Measurements from ENCODE around the gene SUMO2. TPM values are rescaled to one million over a fixed set of nuclear protein-coding genes. Genes with fewer than 3 reads are reported as not detected.
A peak's percentile ranks its signal among the peaks of the same experiment; 100 is the strongest.
"Not testable (repeated sequence)": the region's sequence is repeated elsewhere in the genome, so short reads cannot be mapped to it uniquely, and the experiment has no call there.

SUMO2 gene
- total RNA-seq, 1 experiment from 2014 or later: 119 TPM

GRCh38 chr17:75181608-75182318, 996 bp downstream of the SUMO2 start:
- DNase-seq (ENCODE audit: low read depth): no peak

- no peak for DNase-seq (ENCODE audit: low read depth)
Measured at GRCh38 chr17:75181110-75181509, 1.6 kb downstream of the SUMO2 start.

- DNase-seq (ENCODE audit: low read depth): no peak
Measured at GRCh38 chr17:75178453-75178852, 4.3 kb downstream of the SUMO2 start.

GRCh38 chr17:75176625-75177024, 6.1 kb downstream of the SUMO2 start:
- no peak for DNase-seq (ENCODE audit: low read depth)

- no peak for DNase-seq (ENCODE audit: low read depth)
Measured at GRCh38 chr17:75174996-75175395, 7.8 kb downstream of the SUMO2 start.

GRCh38 chr17:75173526-75173925, 9.2 kb downstream of the SUMO2 start:
- DNase-seq (ENCODE audit: low read depth): no peak

- DNase-seq (ENCODE audit: low read depth): no peak
Measured at GRCh38 chr17:75168998-75169397, 13.8 kb downstream of the SUMO2 start.

- not testable (repeated sequence) for DNase-seq (ENCODE audit: low read depth)
Measured at GRCh38 chr17:75164606-75165005, 18.2 kb downstream of the SUMO2 start.

- no peak for DNase-seq (ENCODE audit: low read depth)
Measured at GRCh38 chr17:75163074-75163473, 19.7 kb downstream of the SUMO2 start.

GRCh38 chr17:75160211-75160610, 22.5 kb downstream of the SUMO2 start:
- no peak for DNase-seq (ENCODE audit: low read depth)

- DNase-seq (ENCODE audit: low read depth): peak; percentile 83
Measured at GRCh38 chr17:75159196-75160031, 23.3 kb downstream of the SUMO2 start.

GRCh38 chr17:75158480-75158879, 24.3 kb downstream of the SUMO2 start:
- DNase-seq (ENCODE audit: low read depth): peak; percentile 35

GRCh38 chr17:75155191-75155601, 27.6 kb downstream of the SUMO2 start:
- DNase-seq (ENCODE audit: low read depth): no peak

- DNase-seq (ENCODE audit: low read depth): peak; percentile 99
Measured at GRCh38 chr17:75154195-75155106, 28.3 kb downstream of the SUMO2 start, which contains the start of gene JPT1. JPT1 (minus strand) TSS chr17:75154512; CDS start chr17:75154397, 115 bp downstream.

GRCh38 chr17:75153780-75154194, 29.0 kb downstream of the SUMO2 start:
- DNase-seq (ENCODE audit: low read depth): peak; percentile 27

GRCh38 chr17:75152922-75153779, 29.6 kb downstream of the SUMO2 start:
- peak; percentile 57 for DNase-seq (ENCODE audit: low read depth)

- DNase-seq (ENCODE audit: low read depth): no peak
Measured at GRCh38 chr17:75152523-75152921, 30.2 kb downstream of the SUMO2 start.

- DNase-seq (ENCODE audit: low read depth): peak; percentile 33
Measured at GRCh38 chr17:75151930-75152329, 30.8 kb downstream of the SUMO2 start.

- no peak for DNase-seq (ENCODE audit: low read depth)
Measured at GRCh38 chr17:75147878-75148546, 34.7 kb downstream of the SUMO2 start.

GRCh38 chr17:75146592-75146991, 36.2 kb downstream of the SUMO2 start:
- no peak for DNase-seq (ENCODE audit: low read depth)

All from Daoy (cell line).